Subcutaneous abdominal adipose tissue (tissue), 5 donors: ENCODE results near the gene PSKH1.

ENCODE experiments used
- H3K27ac ChIP-seq: one replicate; pipeline ENCODE4 v1.7.0; 2013; ENCODE audit warnings: low read depth, mild to moderate bottlenecking, inconsistent platforms, low read length, moderate library complexity
- H3K27me3 ChIP-seq, 5 donors: one replicate each; pipeline ENCODE4 v1.7.0; 2013; ENCODE audit warnings: low read length in 5 of 5, inconsistent platforms in 1 of 5; ENCODE audit not compliant: control insufficient read depth in 5 of 5, insufficient read depth in 4 of 5
- H3K36me3 ChIP-seq, 5 donors: one replicate each; pipeline ENCODE4 v1.7.0; 2013; ENCODE audit warnings: low read length in 5 of 5; ENCODE audit not compliant: control insufficient read depth in 5 of 5, insufficient read depth in 5 of 5
- H3K4me1 ChIP-seq, 5 donors: one replicate each; pipeline ENCODE4 v1.7.0; 2013; ENCODE audit warnings: low read length in 5 of 5, mild to moderate bottlenecking in 3 of 5, moderate library complexity in 1 of 5; ENCODE audit not compliant: control insufficient read depth in 5 of 5, insufficient read depth in 5 of 5
- H3K4me3 ChIP-seq, 5 donors: one replicate each; pipeline ENCODE4 v1.7.0; 2013; ENCODE audit warnings: low read length in 5 of 5, low read depth in 1 of 5
- H3K9ac ChIP-seq, 5 donors: one replicate each; pipeline ENCODE4 v1.7.0; 2013; ENCODE audit warnings: low read length in 5 of 5, mild to moderate bottlenecking in 4 of 5, moderate library complexity in 3 of 5
- H3K9me3 ChIP-seq, 5 donors: one replicate each; pipeline ENCODE4 v1.7.0; 2013; ENCODE audit warnings: low read length in 5 of 5; ENCODE audit not compliant: control insufficient read depth in 5 of 5
- donor health status: healthy.
- donor health status: healthy.
- donor health status: healthy.
- donor health status: healthy.
- donor health status: healthy.

The PSKH1 gene

DNA sequence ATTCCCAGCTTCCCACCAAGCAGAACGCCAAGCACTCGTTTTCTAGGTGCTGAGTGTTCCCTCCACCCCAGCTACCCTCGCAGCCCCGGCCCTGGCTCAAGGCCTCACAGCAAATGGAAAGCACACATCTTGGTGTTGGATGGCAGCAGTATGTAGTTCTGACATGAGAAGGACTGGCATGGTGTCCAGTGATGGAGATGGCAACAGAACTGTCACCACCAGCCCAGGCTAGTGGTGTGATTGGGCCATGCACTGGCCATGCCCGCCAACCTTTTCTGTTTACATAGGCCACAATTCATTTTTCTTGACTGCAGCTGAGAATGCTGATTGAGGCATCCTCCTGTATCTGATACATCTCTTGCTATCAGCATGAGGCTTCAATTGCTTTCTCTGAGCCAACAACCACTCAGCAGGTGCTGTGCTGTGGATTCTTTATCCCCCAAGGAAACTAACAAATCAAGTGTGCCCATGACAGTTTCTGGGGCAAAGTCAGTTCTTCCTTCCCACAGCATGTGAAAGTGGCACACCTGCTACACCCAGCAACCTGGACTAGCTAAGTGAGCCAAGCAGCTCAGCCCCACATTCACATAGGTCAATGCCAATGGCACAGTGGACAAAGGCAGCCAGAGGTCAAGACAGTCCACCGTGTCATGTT is 71.5 kb downstream of the PSKH1 start:
- Histone ChIP-seq H3K27ac (peak overlapping the region; percentile 84), H3K9me3 (no peaks in the 10 kb centered on the region), H3K4me3 (peak overlapping the region in 2 of 5 donors; percentile 11 to 20), H3K9ac (no peak overlapping the region), H3K4me1 (peaks cover 25 to 93% (median 81%) of the 10 kb centered on the region in 5 donors), H3K27me3 (peaks cover 0 to under 1% (median 0%) of the 10 kb centered on the region in 5 donors), H3K36me3 (peaks cover 0 to 43% (median 40%) of the 10 kb centered on the region in 5 donors)

DNA sequence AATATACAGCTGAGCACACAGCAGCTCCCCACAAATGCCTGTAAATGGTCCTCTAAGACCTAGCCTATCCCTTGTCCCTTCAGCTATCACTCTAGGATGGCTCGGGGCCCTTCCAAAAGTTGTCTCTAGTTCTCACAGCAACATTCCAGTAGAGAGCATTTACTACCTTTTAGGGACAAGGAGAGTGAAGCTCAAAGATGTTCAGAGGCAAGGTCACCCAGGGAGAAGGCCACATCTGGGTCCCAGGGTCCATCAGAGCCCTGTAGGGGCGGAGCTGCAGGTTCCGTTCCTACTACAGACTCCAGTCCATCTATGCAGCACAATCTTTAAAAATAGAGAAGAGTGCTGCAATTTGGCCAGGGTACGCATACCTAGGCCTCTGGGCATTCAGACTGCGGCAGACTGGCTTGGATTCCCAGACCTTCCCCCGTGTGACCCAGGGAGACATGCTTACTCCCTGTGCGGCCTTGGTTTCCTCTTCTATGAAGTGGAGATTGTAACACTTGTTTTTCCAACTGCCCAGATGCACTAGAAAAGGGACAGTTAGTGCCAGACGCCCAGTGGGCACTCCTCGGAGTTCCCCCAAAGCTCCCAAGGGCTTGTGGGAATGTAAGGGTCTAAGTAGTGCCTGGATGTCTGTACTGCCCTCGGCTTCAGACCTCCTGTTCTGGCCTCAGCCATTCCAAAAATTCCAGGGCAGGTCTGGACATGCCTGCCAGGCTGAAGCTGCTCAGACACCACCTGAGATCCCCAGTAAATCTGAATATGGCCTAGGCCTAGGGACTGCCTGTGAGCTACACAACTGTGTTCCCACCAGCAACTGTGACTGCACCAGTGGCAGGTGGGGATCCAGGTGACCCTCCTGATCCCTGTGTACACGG is 72.9 kb downstream of the PSKH1 start:
- Histone ChIP-seq H3K4me3 (peak overlapping the region; percentile 22 to 94 (median 84)), H3K4me1 (peaks cover 18 to 80% (median 72%) of the 10 kb centered on the region in 5 donors), H3K36me3 (peaks cover 0 to 31% (median 27%) of the 10 kb centered on the region in 5 donors), H3K9me3 (no peaks in the 10 kb centered on the region), H3K27ac (peak overlapping the region; percentile 91), H3K27me3 (no peaks in the 10 kb centered on the region), H3K9ac (peak overlapping the region; percentile 1 to 98 (median 89))

DNA sequence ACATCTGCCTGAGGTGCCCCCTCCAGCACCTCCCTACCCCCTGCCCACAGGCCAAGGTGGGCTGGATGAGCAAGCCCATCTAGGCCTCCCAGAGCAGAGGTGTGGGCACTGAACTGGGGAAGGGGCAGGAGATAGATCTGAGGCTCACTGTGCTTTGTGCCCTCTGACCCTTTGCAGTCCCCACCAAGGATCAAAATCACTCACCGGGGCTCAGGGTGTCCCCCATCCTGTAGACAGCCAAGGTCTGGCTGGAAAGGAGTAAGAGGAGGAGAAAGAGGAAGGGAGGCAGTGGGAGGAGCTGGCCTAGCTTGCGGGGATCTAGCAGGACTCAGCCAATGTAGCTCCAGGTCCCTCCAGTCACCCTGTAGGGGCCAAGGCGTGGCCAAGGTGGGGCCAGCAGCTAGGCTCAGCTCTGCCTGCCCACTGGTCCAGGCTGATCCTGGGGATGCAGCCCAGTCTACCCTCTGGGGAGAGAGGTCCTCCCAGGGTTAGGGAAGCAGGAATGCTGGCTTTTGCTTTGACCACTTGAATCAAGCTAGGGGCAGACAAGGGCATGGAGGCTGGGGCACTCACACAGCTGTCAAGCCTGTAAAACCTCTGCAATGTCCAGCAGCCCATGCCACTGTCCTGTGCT is 73.6 kb downstream of the PSKH1 start:
- no peaks in the 10 kb centered on the region for H3K9me3 ChIP-seq
- H3K27ac ChIP-seq: peak overlapping the region; percentile 91
- peak overlapping the region; percentile 1 to 98 (median 89) for H3K9ac ChIP-seq
- H3K4me1 ChIP-seq: peaks cover 18 to 72% (median 65%) of the 10 kb centered on the region in 5 donors
- peak overlapping the region; percentile 73 to 94 (median 84) for H3K4me3 ChIP-seq
- peaks cover 0 to 23% (median 19%) of the 10 kb centered on the region in 5 donors for H3K36me3 ChIP-seq
- no peaks in the 10 kb centered on the region for H3K27me3 ChIP-seq

DNA sequence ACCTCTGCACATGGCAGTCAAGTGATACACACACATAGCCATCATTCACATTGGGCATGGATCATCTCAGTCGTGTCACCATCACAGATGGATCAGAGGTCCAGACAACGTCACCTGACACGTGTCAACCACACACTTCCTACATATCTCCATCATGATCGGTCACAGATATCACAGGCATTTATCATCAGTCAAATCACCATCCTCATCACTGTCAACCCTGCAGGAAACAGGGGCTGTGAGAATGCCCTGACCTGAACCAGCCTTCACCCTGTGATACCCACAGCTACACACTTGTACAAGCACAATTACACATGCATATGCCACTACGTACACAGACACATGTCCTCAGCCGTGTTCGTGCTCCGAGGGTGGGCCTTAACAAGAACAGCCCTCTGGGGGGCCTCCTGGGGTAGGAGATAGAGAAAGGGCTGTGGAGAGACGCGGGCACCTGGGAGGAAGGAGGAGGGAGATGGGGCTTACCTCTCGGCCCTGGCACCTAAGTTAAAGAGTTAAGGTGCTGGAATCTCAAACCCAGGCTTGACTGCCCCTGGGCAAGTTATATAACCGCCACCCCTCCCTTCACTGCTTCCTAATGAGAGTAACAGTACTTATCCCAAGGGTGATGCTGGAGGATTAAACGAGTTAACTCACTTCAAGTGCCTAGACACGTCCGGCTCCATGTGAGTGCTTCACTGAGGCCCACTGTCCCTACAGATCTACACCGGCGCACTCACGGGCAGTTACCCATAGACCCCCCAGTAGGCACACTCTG is 74.3 kb downstream of the PSKH1 start:
- Histone ChIP-seq H3K4me1 (peaks cover 18 to 65% (median 59%) of the 10 kb centered on the region in 5 donors), H3K9ac (peak overlapping the region; percentile 89 to 98 (median 92)), H3K36me3 (peaks cover 0 to 16% (median 12%) of the 10 kb centered on the region in 5 donors), H3K27ac (peak overlapping the region; percentile 91), H3K4me3 (peak overlapping the region; percentile 73 to 94 (median 84)), H3K9me3 (no peaks in the 10 kb centered on the region), H3K27me3 (no peaks in the 10 kb centered on the region)

DNA sequence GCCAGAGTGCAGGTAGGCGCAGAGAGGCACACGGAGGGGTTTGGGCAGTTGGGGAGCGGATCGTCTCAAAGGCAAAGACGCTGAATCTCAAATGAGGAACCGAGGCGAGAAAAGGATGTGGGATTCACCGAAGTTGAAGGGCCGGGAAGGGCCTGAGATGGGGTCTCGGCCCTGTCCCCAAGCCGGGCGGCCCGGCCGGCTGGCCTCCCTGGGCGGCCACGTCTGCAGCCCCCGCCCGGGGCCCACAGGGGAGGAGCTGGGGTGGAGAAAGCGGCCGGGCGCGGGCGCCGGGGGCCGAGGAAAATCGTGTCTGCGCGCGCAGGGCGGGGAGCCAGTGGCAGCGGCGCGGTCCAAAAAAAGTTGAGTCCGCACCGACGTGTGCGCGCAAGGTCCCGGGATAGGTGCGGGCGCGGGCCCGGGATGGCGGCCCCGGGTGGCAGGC is 74.9 kb downstream of the PSKH1 start:
- H3K4me1 ChIP-seq: peaks cover 15 to 59% (median 53%) of the 10 kb centered on the region in 5 donors
- no peaks in the 10 kb centered on the region for H3K27me3 ChIP-seq
- peak overlapping the region; percentile 89 to 98 (median 92) for H3K9ac ChIP-seq
- peak overlapping the region; percentile 73 to 94 (median 84) for H3K4me3 ChIP-seq
- H3K27ac ChIP-seq: peak overlapping the region; percentile 91
- peaks cover 0 to 10% (median 6%) of the 10 kb centered on the region in 5 donors for H3K36me3 ChIP-seq
- no peaks in the 10 kb centered on the region for H3K9me3 ChIP-seq

DNA sequence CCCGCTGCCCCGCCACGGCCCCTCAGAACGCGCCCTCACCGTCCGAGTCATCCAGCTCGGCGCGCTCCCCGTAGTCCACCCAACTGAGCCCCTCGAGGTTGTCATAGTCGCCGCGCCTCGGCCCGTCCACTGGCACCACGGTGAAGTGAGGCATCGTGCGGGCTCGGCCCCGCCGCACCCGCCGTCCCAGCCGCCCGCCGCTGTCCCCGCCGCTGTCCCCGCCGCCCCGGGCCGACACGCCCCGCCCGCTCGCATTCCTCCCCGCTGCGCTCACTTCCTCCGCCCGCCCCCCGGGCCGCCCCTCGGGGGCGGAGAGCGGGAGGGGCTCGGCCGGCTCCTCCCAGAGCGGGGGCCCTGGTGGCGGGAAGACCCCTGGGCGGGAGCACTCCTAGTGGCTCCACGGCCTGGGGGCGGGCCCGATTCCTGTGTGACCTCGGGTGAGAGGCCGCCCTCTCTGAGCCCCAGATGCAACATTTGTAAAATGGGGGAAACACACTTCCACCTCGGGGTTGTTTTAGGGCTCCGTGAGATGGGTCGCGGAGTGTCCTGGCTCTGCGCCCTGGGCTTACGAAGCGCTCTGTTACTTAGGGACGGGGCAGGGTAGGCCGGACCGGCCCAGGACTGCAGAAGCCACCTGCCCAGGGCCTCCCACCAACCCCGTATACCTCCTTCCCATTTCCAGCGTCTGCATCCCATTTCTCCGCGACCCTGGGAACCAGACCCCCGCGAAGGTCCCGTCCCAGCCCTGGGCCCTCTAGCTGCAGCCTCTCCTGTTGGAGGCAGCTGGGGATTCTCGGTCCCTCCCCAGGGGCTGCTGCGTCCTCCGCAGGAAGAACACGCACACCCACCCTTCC is 75.6 kb downstream of the PSKH1 start, which contains the start of gene SLC12A4:
Gene SLC12A4, minus strand, starts transcription at position 238 of the 854 bp plus-strand sequence. Its CDS starts 84 bp downstream, at position 154.
- Histone ChIP-seq H3K27ac (peak within 1 kb of the TSS; percentile 91), H3K27me3 (no peaks in the 10 kb centered on the region), H3K36me3 (peaks cover 0 to 5% (median 5%) of the 10 kb centered on the region in 5 donors), H3K4me1 (peaks cover 14 to 52% (median 47%) of the 10 kb centered on the region in 5 donors), H3K9ac (peak within 1 kb of the TSS; percentile 89 to 98 (median 92)), H3K4me3 (peak within 1 kb of the TSS; percentile 73 to 94 (median 84)), H3K9me3 (no peaks in the 10 kb centered on the region)

DNA sequence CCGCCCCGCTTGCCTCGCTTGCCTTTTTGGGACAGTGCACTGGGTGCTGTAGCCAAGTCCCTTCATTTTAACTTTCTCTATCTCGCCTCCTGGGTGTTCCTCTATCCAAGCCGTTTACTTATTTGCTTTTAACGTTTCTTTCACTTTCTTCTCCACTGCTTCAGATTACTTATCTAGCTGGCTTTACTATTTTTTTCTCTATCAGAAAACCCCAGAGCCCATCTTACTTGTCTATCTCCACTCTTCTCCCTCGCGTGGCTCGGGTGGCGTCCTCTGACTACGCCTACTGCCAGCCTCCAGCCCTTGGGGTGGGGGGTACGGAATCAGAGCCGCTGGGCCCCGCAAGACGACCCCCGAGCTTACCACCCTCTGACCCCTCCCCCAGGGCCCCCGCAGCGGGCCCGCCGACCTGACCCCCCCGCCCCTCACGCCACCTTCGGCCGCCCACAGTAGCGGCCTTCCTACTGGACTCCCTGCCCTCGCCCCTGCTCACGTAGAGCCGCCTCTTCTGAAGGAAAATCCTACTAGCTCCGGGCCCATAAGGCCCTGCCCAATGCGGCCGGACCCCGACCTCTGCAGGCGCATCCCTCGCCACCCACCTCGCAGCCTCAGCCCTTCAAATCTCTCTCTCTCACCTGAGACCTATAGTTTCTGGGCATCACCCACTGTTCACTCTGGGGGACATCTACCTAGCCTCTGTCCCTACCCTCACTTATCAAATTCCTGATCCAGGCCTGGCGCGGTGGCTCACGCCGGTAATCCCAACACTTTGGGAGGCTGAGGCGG is 76.4 kb downstream of the PSKH1 start:
- H3K4me3 ChIP-seq: peak overlapping the region; percentile 70 to 94 (median 84)
- no peaks in the 10 kb centered on the region for H3K9me3 ChIP-seq
- peaks cover 0 to 5% (median 3%) of the 10 kb centered on the region in 5 donors for H3K36me3 ChIP-seq
- peak overlapping the region; percentile 91 for H3K27ac ChIP-seq
- H3K9ac ChIP-seq: peak overlapping the region; percentile 8 to 82 (median 82)
- no peaks in the 10 kb centered on the region for H3K27me3 ChIP-seq
- peaks cover 14 to 44% (median 39%) of the 10 kb centered on the region in 5 donors for H3K4me1 ChIP-seq

DNA sequence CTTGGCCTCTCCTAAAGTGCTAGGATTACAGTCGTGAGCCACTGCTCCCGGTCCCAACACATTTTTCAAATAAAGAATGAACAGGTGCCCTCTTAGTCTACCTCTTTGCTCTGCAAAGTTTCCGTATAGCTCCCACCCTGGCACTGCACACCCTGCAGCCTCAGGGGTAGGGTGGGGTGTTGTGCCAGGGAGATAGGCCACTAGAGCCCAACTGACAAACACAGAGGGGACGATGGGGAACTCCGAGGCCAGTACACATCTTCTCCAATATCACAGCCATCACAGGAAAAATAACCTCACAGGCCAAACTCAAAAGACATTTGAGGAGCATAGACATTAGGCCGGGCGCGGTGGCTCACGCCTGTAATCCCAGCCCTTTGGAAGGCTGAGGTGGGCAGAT is 78.1 kb downstream of the PSKH1 start:
- peaks cover 14 to 28% (median 25%) of the 10 kb centered on the region in 5 donors for H3K4me1 ChIP-seq
- no peak overlapping the region for H3K4me3 ChIP-seq
- no peak overlapping the region for H3K27ac ChIP-seq
- H3K9me3 ChIP-seq: no peaks in the 10 kb centered on the region
- no peaks in the 10 kb centered on the region for H3K36me3 ChIP-seq
- H3K27me3 ChIP-seq: no peaks in the 10 kb centered on the region
- H3K9ac ChIP-seq: no peak overlapping the region
